SK-N-SH (cell line): ENCODE measurements around the gene SERINC2.

Experiments
- FOXM1 ChIP-seq: IDR thresholded peaks from 2 replicates; pipeline ENCODE4 v1.4.0; 2012; ENCODE audit warnings: low read depth, mild to moderate bottlenecking
- TF ChIP-seq, protein P1 (sequence below): fragments of 200-600 bp; sonication (generic); IDR thresholded peaks from 2 replicates; pipeline ENCODE4 v1.6.1; 2017; ENCODE audit warnings: antibody characterized with exemption, mild to moderate bottlenecking, moderate library complexity

DNA sequence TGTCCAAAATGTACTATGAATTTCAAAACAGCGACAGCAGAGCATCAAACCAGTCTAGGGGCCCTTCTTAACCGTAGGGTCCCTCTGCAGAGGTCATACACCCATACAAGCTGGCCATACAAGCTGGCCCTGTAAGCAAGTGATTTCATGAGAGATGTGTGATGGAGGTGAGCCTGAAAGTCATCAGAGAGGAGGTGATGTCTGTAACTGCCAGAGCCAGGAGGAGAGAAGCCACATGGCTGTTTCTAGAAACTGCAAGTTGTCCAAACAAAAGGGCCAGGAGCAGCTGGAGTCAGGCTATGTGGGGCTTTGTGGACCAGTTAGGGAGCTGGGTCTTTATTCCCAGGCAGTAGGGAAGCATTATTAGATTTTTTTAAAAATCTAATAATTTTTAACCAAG, 14.8 kb upstream of the SERINC2 start:
- TF ChIP-seq, protein P1, sequence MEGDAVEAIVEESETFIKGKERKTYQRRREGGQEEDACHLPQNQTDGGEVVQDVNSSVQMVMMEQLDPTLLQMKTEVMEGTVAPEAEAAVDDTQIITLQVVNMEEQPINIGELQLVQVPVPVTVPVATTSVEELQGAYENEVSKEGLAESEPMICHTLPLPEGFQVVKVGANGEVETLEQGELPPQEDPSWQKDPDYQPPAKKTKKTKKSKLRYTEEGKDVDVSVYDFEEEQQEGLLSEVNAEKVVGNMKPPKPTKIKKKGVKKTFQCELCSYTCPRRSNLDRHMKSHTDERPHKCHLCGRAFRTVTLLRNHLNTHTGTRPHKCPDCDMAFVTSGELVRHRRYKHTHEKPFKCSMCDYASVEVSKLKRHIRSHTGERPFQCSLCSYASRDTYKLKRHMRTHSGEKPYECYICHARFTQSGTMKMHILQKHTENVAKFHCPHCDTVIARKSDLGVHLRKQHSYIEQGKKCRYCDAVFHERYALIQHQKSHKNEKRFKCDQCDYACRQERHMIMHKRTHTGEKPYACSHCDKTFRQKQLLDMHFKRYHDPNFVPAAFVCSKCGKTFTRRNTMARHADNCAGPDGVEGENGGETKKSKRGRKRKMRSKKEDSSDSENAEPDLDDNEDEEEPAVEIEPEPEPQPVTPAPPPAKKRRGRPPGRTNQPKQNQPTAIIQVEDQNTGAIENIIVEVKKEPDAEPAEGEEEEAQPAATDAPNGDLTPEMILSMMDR = no peak
- no peak for TF ChIP-seq FOXM1
